HG03108 (cell line): Measurements from ENCODE around the gene CLVS2.

Source experiments
- ATAC-seq: cut with Tn5 transposase; IDR thresholded peaks from one replicate; pipeline ENCODE4 v1.9.1; 2021; ENCODE audit warnings: moderate library complexity; ENCODE audit not compliant: unreplicated experiment

CLVS2 gene

GRCh38 chr6:122995921-122996793 lies at the start of gene CLVS2:
TSS of gene CLVS2 (plus strand) at chr6:122996235. CDS start at chr6:122997778, 1,543 bp downstream.
- ATAC-seq = no peak

DNA sequence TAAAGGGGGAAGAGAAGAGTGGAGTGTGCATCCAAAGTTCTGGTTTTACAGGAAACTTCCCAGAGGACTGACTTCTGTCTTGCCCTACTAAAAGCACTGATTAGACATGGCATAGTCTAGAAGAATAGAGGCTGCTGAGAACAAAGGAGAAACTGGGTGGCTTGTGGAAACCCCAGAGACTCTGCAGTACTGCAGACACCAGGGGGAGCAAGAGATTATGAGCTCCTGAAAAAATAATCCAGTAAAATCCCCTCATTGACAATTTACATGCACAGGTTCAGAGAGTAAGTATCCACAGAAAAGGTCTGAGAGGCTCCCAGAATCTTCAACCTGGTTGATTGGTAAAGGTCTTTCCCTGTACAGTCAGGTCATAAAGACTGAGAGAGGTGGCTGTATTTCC lies 48.7 kb upstream of the CLVS2 start:
- ATAC-seq = no peak

GRCh38 chr6:122953766-122954165 lies 42.3 kb upstream of the CLVS2 start:
- ATAC-seq = no peak

DNA sequence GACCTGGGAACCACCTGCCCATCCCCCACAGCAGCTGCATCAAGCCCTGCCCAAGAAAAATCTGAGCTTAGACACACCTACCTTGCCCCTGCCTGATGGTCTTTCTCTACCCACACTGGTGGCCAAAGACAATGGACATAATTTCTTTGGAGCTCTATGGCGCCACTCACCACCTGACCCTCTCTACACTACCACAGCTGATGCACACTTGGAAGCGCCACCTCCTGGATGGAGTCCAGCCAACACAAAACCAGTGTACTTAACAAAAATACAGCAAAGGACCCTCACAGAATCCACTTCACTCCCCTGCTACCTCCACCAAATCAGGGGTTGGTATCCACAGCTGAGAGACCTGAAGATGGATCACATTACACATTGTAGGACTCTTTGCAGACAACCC lies 39.7 kb upstream of the CLVS2 start:
- ATAC-seq = no peak

DNA sequence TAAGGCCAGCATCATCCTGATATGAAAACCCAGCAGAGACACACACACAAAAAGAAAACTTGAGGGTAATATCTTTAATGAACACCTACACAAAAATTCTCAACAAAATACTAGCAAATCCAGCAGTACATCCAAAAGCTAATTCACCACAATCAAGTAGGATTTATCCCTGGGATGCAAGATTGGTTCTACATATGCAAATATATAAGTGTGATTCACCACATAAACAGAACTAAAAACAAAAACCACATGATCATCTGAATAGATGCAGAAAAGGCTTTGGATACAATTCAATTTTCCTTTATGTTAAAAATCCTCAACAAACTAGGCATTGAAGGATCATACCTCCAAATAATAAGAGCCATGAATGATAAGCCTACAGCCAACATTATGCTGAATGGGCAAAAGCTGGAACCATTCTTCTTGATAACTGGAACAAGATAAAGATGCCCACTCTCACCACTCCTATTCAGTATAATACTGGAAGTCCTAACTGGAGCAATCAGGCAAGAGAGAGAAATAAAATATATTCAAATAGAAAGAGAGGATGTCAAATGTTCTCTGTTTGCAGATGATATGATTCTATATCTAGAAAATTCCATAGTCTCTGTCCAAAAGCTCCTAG lies 33.9 kb upstream of the CLVS2 start:
- no peak for ATAC-seq

GRCh38 chr6:122969999-122970533 lies 26.0 kb upstream of the CLVS2 start:
- ATAC-seq = no peak

DNA sequence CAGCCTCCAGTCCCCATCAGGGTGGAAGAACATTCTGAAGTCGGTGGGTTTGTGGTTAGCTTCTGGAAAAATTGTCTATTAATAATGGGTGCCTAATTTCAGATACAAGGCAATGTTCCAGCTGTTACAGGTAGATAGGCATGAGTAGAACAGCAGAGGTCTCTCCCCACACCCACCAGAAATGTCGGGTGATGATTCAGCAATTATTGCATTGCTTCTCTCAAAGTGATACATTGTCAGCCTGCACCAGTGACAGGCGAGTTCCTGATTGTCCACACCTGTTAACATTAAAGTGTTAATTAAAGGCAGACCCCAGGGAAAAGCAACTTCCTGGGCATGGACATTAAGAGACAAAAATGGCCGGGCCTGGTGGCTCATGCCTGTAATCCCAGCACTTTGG lies 18.9 kb upstream of the CLVS2 start:
- no peak for ATAC-seq

GRCh38 chr6:122984393-122984792 lies 11.6 kb upstream of the CLVS2 start:
- ATAC-seq = no peak

GRCh38 chr6:122994256-122994655 lies 1.8 kb upstream of the CLVS2 start:
- ATAC-seq = no peak

DNA sequence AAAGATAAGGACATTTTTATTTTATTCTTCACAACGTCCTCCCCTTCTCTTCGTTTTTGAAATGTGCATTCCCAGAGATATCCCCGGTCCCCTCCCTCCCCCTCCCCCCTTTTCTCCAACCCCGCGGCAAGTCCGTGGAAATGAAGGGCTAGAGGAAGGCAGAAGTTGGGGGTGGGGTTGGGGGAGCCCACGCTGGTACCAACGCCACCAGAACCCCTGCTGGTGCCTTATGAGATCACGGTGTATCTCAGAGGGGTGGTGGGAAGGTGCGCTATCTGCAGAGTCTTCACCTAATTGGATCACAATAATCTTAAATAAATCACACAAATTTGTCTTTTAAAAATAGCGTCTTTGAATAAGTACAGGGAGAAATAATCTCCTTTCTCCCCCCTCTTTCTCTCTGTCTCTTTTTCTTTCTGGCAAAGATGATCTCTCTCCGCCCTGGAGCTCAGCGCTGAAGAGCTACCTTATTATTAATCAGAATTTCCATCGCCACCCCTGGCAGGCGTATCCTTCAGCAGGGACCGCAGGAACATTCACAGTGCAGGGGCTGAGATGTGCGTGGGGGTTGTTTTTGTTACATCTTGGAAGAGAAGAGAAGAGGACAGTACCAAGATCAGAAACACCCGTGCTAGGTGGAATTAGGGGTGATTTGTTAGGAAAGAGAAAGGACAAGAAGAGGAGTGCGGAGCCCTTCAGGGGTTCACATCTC lies 915 bp downstream of the CLVS2 start:
- no peak for ATAC-seq

- ATAC-seq = no peak
Observed at GRCh38 chr6:122997541-122998150, 1.6 kb downstream of the CLVS2 start.

- no peak for ATAC-seq
Observed at GRCh38 chr6:122998403-122998975, 2.5 kb downstream of the CLVS2 start.

- ATAC-seq = no peak
Observed at GRCh38 chr6:123000244-123000770, 4.3 kb downstream of the CLVS2 start.

GRCh38 chr6:123001540-123001939 lies 5.5 kb downstream of the CLVS2 start:
- no peak for ATAC-seq

GRCh38 chr6:123007885-123008284 lies 11.8 kb downstream of the CLVS2 start:
- ATAC-seq = no peak

DNA sequence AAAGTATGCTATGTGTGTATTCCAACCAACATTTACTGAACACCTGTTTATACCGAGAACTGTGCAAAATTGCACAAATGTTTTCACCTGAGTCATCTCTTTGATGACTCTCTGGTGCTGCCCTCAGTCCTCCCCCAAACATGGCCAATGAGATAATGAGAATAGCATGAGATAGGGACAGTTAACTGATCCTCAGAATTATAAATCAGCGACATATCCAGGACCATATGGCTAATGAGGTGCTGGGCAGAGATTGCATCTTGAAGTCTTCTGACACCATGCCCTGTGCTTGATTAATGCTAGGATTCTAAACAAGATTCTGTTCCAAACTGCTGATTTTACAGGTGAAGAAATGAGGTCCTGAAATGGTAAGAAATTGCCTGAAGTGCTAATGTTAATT lies 13.0 kb downstream of the CLVS2 start:
- no peak for ATAC-seq

DNA sequence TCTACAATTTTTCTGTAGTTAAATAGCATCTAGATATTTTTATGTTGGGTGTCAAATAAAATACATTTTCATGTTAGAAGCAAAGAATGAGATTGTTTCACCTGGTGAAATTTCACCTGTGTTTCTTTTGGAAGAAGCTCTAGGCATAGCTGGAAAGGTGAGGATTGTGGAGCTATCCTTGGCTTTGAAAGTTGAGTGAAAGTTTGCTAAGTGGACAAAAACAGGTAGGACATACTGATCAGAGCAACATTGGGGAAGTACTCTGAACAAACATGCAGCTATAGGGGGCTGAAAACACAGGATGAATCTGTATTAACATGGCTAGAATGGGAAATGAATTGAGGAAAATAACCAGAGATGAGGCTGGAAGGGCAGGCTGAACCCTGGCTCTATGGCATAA lies 18.8 kb downstream of the CLVS2 start:
- no peak for ATAC-seq

DNA sequence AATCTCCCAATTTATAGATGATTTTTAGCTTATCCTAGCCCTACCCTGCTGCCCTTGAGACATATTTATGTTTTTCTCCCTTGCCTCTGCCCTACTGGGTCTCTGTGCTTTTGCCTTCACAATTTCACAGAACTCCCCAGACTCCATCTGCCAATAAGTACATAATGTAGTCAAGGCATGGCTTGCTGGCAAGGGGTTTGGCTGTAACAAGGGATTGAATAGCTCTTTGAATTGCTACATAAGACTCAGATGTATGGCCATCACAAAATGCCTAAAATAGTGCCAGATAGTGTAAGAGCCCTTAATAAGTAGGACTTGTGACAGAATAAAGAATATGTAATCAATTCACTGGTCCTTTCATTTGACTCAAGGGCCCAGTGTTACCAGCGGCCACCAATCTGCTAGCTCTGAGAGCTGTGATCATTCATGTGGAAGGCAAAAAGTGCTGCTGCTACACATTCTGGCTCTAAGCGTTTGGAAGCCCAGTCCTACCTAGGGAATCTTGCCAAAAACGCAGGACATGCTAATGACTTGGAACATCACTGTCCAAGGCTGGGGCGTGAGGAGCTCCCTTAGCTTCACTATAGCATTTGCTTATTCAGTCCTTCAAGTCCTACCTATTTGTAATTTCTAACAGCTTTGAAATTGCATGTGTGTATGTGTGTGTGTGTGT lies 20.5 kb downstream of the CLVS2 start:
- ATAC-seq = no peak

DNA sequence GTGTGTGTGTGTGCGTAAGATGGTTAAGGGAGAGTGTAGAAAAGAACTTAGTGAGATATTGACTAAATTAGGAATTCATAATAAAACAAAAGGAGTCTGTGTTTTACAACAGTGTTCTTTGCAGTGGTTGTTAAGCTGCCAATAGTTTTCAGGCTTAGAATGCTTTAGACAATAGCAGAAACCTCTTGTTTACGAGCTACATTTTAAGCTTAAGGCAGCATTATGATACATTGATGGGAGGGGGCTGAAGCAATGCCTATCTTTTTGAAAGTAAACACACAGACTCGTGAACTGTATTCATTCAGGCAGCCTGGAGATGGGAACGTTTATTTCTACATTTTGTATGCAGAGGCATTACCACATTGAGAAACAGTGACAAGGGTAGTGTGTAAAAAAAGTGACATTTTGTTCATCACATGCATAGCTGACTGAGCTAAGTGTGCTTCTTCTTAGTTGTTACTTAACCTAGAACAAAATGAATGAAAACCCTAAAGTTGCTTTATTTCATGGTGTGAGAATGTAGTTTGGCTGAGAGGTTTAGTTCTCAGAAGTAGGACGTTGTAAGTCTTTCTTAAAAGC lies 21.2 kb downstream of the CLVS2 start:
- no peak for ATAC-seq

DNA sequence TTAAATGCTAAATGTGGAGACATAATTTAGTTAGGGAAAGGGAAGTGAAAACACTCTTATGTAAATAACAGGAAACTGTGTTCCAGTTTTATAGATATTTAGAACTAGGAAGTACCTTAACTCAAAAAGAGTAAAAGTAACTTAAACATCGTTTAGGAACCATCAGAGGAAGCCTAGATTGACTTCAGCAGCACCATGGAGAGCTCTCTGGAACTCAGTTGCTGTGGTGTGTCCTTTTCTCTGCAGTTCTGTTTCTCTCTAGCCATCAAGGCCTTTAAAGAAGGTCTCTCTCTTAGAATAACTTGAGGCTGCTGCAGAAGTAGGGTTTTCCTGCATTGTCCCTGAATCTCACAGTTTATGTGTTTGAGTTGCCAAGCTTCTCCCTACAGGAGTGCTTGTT lies 26.9 kb downstream of the CLVS2 start:
- ATAC-seq = no peak
